IMR-90 (cell line): ENCODE measurements around the gene SEZ6L. TPM values are rescaled to one million over a fixed set of nuclear protein-coding genes. Genes with fewer than 3 reads are reported as not detected.

ENCODE experiments used
- ATAC-seq: fragments of 200-7000 bp; cut with Tn5 transposase; 2 replicates; pipeline ENCODE4 v1.9.1; 2020; ENCODE audit warnings: low read depth, mild to moderate bottlenecking, moderate library complexity
- BruUV-seq: library from RNA; stranded (reverse); fragments of 400-500 nt; replicated peaks from 2 replicates; lab custom pipeline; 2021; lab: Mats Ljungman, UMichigan
- CTCF ChIA-PET: fragments of 300-600 bp; formaldehyde crosslinking; extraction: SDS; loops from one replicate; lab custom pipeline; 2021; ENCODE audit warnings: antibody characterized with exemption; lab: Yijun Ruan, JAX
- POLR2A ChIA-PET: fragments of 300-600 bp; sonication (Branson Sonifier 250); formaldehyde crosslinking; loops from one replicate; lab custom pipeline; 2022; ENCODE audit warnings: antibody characterized with exemption; ENCODE audit not compliant: unreplicated experiment; lab: Charles Lee
- DNase-seq: peaks from one replicate; pipeline ENCODE4 v3.0.0; 2013
- H2AFZ ChIP-seq: replicated peaks from 2 replicates; pipeline ENCODE3; 2013; ENCODE audit warnings: low read length, mild to moderate bottlenecking; ENCODE audit not compliant: poor library complexity
- H2AK5ac ChIP-seq: 2 replicates; pipeline ENCODE4 v1.6.1; 2013; ENCODE audit warnings: low read depth, low read length, inconsistent platforms
- H2AK9ac ChIP-seq: replicated peaks from 2 replicates; pipeline ENCODE3; 2013; ENCODE audit warnings: mild to moderate bottlenecking, low read depth, low read length, moderate library complexity; ENCODE audit not compliant: poor library complexity
- H2BK120ac ChIP-seq: 2 replicates; pipeline ENCODE4 v1.6.1; 2013; ENCODE audit warnings: low read depth, low read length, inconsistent platforms
- H2BK15ac ChIP-seq: 3 replicates; pipeline ENCODE4 v1.6.1; 2013; ENCODE audit warnings: low read depth, low read length, inconsistent platforms
- H2BK20ac ChIP-seq: 2 replicates; pipeline ENCODE4 v1.6.1; 2013; ENCODE audit warnings: low read depth, mild to moderate bottlenecking, inconsistent platforms, low read length, moderate library complexity
- H2BK5ac ChIP-seq: 2 replicates; pipeline ENCODE4 v1.6.1; 2013; ENCODE audit warnings: mild to moderate bottlenecking, low read depth, low read length, inconsistent platforms; ENCODE audit not compliant: poor library complexity, severe bottlenecking
- H3K14ac ChIP-seq: replicated peaks from 2 replicates; pipeline ENCODE4 v1.6.1; 2013; ENCODE audit warnings: low read depth, low read length, inconsistent platforms
- H3K18ac ChIP-seq: 2 replicates; pipeline ENCODE4 v1.6.1; 2013; ENCODE audit warnings: low read depth, low read length, control low read depth
- H3K23ac ChIP-seq: 2 replicates; pipeline ENCODE4 v1.6.1; 2013; ENCODE audit warnings: low read depth, low read length, inconsistent platforms
- H3K27ac ChIP-seq: 2 replicates; pipeline ENCODE4 v1.5.1; 2013; ENCODE audit warnings: mild to moderate bottlenecking, control low read depth, low read length; ENCODE audit not compliant: insufficient read depth
- H3K27me3 ChIP-seq: 2 replicates; pipeline ENCODE4 v1.6.1; 2013; ENCODE audit warnings: low read length; ENCODE audit not compliant: control insufficient read depth, insufficient read depth
- H3K36me3 ChIP-seq: 2 replicates; pipeline ENCODE4 v1.6.1; 2013; ENCODE audit warnings: low read length, mixed read lengths; ENCODE audit not compliant: control insufficient read depth, insufficient read depth
- H3K4ac ChIP-seq: 2 replicates; pipeline ENCODE4 v1.6.1; 2013; ENCODE audit warnings: low read depth, low read length, inconsistent platforms
- H3K4me1 ChIP-seq: 2 replicates; pipeline ENCODE4 v1.6.1; 2013; ENCODE audit warnings: low read length, mixed read lengths; ENCODE audit not compliant: control insufficient read depth, insufficient read depth
- H3K4me2 ChIP-seq: 2 replicates; pipeline ENCODE4 v1.6.1; 2013; ENCODE audit warnings: low read depth, mild to moderate bottlenecking, control low read depth, low read length, moderate library complexity
- H3K4me3 ChIP-seq: 2 replicates; pipeline ENCODE4 v1.5.1; 2013; ENCODE audit warnings: low read depth, mild to moderate bottlenecking, control low read depth, low read length, moderate library complexity; ENCODE audit not compliant: insufficient read depth
- H3K56ac ChIP-seq: 2 replicates; pipeline ENCODE4 v1.6.1; 2013; ENCODE audit warnings: low read length, inconsistent platforms; ENCODE audit not compliant: insufficient read depth; ENCODE audit errors: extremely low read depth
- H3K79me1 ChIP-seq, 2 experiments: 2 replicates each; pipeline ENCODE4 v1.6.1; 2013; ENCODE audit warnings: low read length in 2 of 2, inconsistent platforms in 1 of 2, low read depth in 1 of 2
- H3K9ac ChIP-seq: 2 replicates; pipeline ENCODE4 v1.6.1; 2013; ENCODE audit warnings: low read depth, low read length, control low read depth
- H3K9me1 ChIP-seq: 2 replicates; pipeline ENCODE4 v1.6.1; 2013; ENCODE audit warnings: low read length, inconsistent platforms; ENCODE audit not compliant: insufficient read depth
- H3K9me3 ChIP-seq: 2 replicates; pipeline ENCODE4 v1.6.1; 2013; ENCODE audit warnings: low read length; ENCODE audit not compliant: control insufficient read depth, insufficient read depth
- H4K20me1 ChIP-seq: 2 replicates; pipeline ENCODE4 v1.6.1; 2013; ENCODE audit warnings: low read length, inconsistent platforms; ENCODE audit not compliant: insufficient read depth
- H4K5ac ChIP-seq: 2 replicates; pipeline ENCODE4 v1.6.1; 2013; ENCODE audit warnings: mild to moderate bottlenecking, low read depth, low read length, control low read depth
- H4K8ac ChIP-seq, 2 experiments: 2 replicates each; pipeline ENCODE4 v1.6.1; 2013; ENCODE audit warnings: low read depth in 2 of 2, low read length in 2 of 2, control low read depth in 1 of 2, inconsistent platforms in 1 of 2
- H4K91ac ChIP-seq: 2 replicates; pipeline ENCODE4 v1.6.1; 2013; ENCODE audit warnings: low read depth, low read length, inconsistent platforms; ENCODE audit not compliant: insufficient read depth
- BHLHE40 ChIP-seq: fragments of 150-350 bp; IDR thresholded peaks from 2 replicates; pipeline ENCODE4 v1.6.1; 2016; ENCODE audit warnings: mild to moderate bottlenecking, low read depth, low read length
- CEBPB ChIP-seq: IDR thresholded peaks from 2 replicates; pipeline ENCODE4 v1.6.1; 2012; ENCODE audit warnings: low read depth, low read length, improper control_type of control experiment
- CTCF ChIP-seq: conservative IDR thresholded peaks from 2 replicates; pipeline ENCODE4 v1.5.1; 2012; ENCODE audit warnings: mild to moderate bottlenecking, low read depth, low read length, improper control_type of control experiment
- ELK1 ChIP-seq: fragments of 150-350 bp; IDR thresholded peaks from 2 replicates; pipeline ENCODE4 v1.6.1; 2016; ENCODE audit warnings: low read depth, mild to moderate bottlenecking, low read length, moderate library complexity, borderline replicate concordance
- FOS ChIP-seq: fragments of 150-350 bp; IDR thresholded peaks from 2 replicates; pipeline ENCODE4 v1.6.1; 2016; ENCODE audit warnings: low read depth, low read length
- MAFK ChIP-seq: IDR thresholded peaks from 2 replicates; pipeline ENCODE4 v1.6.1; 2012; ENCODE audit warnings: low read depth, low read length, improper control_type of control experiment
- MAZ ChIP-seq: IDR thresholded peaks from 2 replicates; pipeline ENCODE4 v1.6.1; 2012; ENCODE audit warnings: low read depth, mild to moderate bottlenecking, low read length, improper control_type of control experiment, moderate library complexity, borderline replicate concordance
- MXI1 ChIP-seq: IDR thresholded peaks from 2 replicates; pipeline ENCODE4 v1.6.1; 2012; ENCODE audit warnings: low read depth, mild to moderate bottlenecking, low read length, moderate library complexity, borderline replicate concordance
- NFE2L2 ChIP-seq: fragments of 150-350 bp; IDR thresholded peaks from 2 replicates; pipeline ENCODE4 v1.6.1; 2016; ENCODE audit warnings: low read depth, mild to moderate bottlenecking, low read length
- POLR2A ChIP-seq: IDR thresholded peaks from 2 replicates; pipeline ENCODE4 v1.6.1; 2012; ENCODE audit warnings: mild to moderate bottlenecking, low read depth, low read length
- RAD21 ChIP-seq: IDR thresholded peaks from 2 replicates; pipeline ENCODE4 v1.6.1; 2012; ENCODE audit warnings: low read length, improper control_type of control experiment
- RCOR1 ChIP-seq: IDR thresholded peaks from 2 replicates; pipeline ENCODE4 v1.6.1; 2012; ENCODE audit warnings: mild to moderate bottlenecking, low read length, improper control_type of control experiment; ENCODE audit not compliant: insufficient replicate concordance
- RFX5 ChIP-seq: IDR thresholded peaks from 2 replicates; pipeline ENCODE4 v1.8.0; 2012; ENCODE audit warnings: low read depth, mild to moderate bottlenecking, low read length, moderate library complexity
- SMC3 ChIP-seq: fragments of 150-350 bp; IDR thresholded peaks from 2 replicates; pipeline ENCODE4 v1.6.1; 2016; ENCODE audit warnings: low read depth, mild to moderate bottlenecking, antibody characterized with exemption, low read length, moderate library complexity
- USF2 ChIP-seq: fragments of 150-350 bp; IDR thresholded peaks from 2 replicates; pipeline ENCODE4 v1.6.1; 2017; ENCODE audit warnings: mild to moderate bottlenecking, antibody characterized with exemption, low read length, low read depth
- WGBS, 2 experiments: methylation state at CpG; one replicate each; pipeline versions ENCODE4 v1.1.5 to v1.1.7; 2013; ENCODE audit warnings: missing lambda C conversion rate in 2 of 2; ENCODE audit not compliant: insufficient read length in 1 of 2; ENCODE audit errors: extremely low coverage in 2 of 2; 5-methylcytosine and 5-hydroxymethylcytosine counted together
- dilution Hi-C: fragments of 300-500 bp; cut with HindIII; formaldehyde crosslinking; loops from one replicate; pipeline ENCODE4 v1.14.3; 2018; ENCODE audit warnings: low sequenced_read_pairs; ENCODE audit not compliant: unreplicated experiment
- in situ Hi-C: fragments of 300-500 bp; cut with MboI; formaldehyde crosslinking; loops from 3 replicates; pipeline ENCODE4 v1.14.3; 2019; ENCODE audit warnings: low sequenced_read_pairs, inconsistent platforms, mixed read lengths
- intact Hi-C: fragments of 100-400 bp; cut with micrococcal nuclease; formaldehyde crosslinking; loops from 2 replicates; pipeline ENCODE4 v1.10.0; 2022
- polyA plus RNA-seq, 3 experiments: library from polyadenylated mRNA; depleted of rRNA; stranded (reverse); fragments of >200 nt; gene quantifications; 2 replicates each; pipeline ENCODE4 v1.2.3, GENCODE V29; 2012; ENCODE audit warnings: low replicate concordance in 1 of 3
- total RNA-seq: library from RNA; depleted of rRNA; stranded (reverse); fragments of >200 nt; gene quantifications from 2 replicates; pipeline ENCODE4 v1.2.3, GENCODE V29; 2012

Gene SEZ6L
- total and polyA plus RNA-seq, 2 of the 4 experiments (the other 2 are of a cell fraction), result not detected

- Histone ChIP-seq H3K9ac (no peak overlapping the region), H3K9me1 (no peaks in the 10 kb centered on the region), H3K56ac (no peak overlapping the region), H3K79me1 (no peaks in the 10 kb centered on the region), H3K18ac (no peak overlapping the region), H2AFZ (no peak overlapping the region), H2AK5ac (no peak overlapping the region), H3K36me3 (no peaks in the 10 kb centered on the region), H4K5ac (no peak overlapping the region), H4K8ac (no peak overlapping the region), H3K14ac (no peak overlapping the region), H3K4me3 (no peak overlapping the region), H3K4me1 (no peaks in the 10 kb centered on the region), H3K4ac (no peak overlapping the region), H4K91ac (no peak overlapping the region), H2AK9ac (no peak overlapping the region), H2BK5ac (no peak overlapping the region), H3K27ac (no peak overlapping the region), H3K9me3 (no peaks in the 10 kb centered on the region; the same call in 1 of the 2 replicates), H2BK20ac (no peak overlapping the region), H3K23ac (no peak overlapping the region), H4K20me1 (no peaks in the 10 kb centered on the region), H3K4me2 (no peak overlapping the region), H3K27me3 (peaks cover 14% of the 10 kb centered on the region), H2BK15ac (no peak overlapping the region), H2BK120ac (no peak overlapping the region)
- 0% methylated on average over 5 of the region's 15 CpGs; no CpG with 5 or more reads in 1 of the 2 experiments for WGBS, 2 experiments
- in situ Hi-C loops (no loop called here), dilution Hi-C loops (no loop called here), intact Hi-C loops (no loop called here)
- ATAC-seq (no peak), DNase-seq (no peak)
- CTCF ChIA-PET, result interaction anchor here (0.7 kb wide), 1 partner anchor 20 kb away, joined by 3 read pairs; no protein-coding TSS in a partner anchor
- POLR2A ChIA-PET, result no interaction called here
- TF ChIP-seq MAFK (no peak), BHLHE40 (no peak), RCOR1 (no peak), ELK1 (no peak), RAD21 (no peak), RFX5 (no peak), USF2 (no peak), SMC3 (no peak), MAZ (no peak), CTCF (no peak), CEBPB (no peak), MXI1 (no peak), FOS (no peak), NFE2L2 (no peak), POLR2A (no peak)
- BruUV-seq, result no TSS peak
These were observed 335 bp upstream of the SEZ6L start for GRCh38 chr22:26168939-26169314.
